ENCODE results near the gene BBS1.

BBS1 gene

DNA sequence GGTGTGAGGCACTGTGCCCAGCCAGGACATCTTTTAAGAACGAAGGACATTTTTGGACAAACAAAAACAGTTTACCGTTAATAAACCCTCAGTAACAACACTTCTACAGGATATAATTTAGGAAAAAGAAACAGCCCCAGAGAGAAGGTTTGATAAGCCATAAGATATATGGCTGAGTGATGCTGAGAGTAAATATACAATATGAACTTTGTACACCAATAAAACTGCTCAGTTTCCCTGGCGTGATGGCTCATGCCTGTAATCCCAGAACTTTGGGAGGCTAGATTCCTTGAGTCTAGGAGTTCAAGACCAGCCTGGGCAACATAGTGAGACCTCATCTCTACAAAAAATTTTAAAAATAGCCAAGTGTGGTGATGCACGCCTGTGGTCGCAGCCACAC is 11.9 kb upstream of the BBS1 start:
- H3K27ac ChIP-seq = no peak overlapping the region
- no peak for TF ChIP-seq ZFX (IDR thresholded peaks at IDR 0.05)

DNA sequence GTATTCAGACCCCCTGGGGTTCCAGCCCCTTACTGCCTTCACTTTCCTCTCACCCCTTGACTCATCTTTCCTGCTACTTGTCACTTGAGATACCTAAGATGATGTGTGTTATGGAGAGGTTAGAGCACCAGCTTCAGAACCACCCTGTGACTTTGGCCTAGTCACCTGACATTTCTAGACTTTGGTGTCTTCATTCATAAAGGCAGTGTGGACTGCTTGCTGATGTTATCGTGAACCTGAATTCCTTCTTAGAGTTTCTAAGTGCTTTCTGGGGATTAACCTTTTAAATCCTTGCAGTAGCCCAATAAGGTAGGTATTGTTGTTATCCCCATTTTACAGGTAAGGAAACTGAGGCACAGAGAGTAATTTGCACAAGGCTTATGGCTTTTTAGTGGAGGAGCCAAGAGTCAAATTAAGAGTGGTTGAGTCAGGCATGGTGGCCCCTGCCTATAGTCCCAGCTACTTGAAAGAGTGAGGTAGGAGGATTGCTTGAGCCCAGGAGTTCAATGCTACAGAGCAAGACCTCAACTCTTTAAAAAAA is 5.1 kb upstream of the BBS1 start:
- H3K27ac ChIP-seq = no peak overlapping the region
- TF ChIP-seq, protein P1, sequence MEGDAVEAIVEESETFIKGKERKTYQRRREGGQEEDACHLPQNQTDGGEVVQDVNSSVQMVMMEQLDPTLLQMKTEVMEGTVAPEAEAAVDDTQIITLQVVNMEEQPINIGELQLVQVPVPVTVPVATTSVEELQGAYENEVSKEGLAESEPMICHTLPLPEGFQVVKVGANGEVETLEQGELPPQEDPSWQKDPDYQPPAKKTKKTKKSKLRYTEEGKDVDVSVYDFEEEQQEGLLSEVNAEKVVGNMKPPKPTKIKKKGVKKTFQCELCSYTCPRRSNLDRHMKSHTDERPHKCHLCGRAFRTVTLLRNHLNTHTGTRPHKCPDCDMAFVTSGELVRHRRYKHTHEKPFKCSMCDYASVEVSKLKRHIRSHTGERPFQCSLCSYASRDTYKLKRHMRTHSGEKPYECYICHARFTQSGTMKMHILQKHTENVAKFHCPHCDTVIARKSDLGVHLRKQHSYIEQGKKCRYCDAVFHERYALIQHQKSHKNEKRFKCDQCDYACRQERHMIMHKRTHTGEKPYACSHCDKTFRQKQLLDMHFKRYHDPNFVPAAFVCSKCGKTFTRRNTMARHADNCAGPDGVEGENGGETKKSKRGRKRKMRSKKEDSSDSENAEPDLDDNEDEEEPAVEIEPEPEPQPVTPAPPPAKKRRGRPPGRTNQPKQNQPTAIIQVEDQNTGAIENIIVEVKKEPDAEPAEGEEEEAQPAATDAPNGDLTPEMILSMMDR (conservative IDR thresholded peaks at IDR 0.05) = no peak
- TF ChIP-seq ZFX (IDR thresholded peaks at IDR 0.05) = no peak

DNA sequence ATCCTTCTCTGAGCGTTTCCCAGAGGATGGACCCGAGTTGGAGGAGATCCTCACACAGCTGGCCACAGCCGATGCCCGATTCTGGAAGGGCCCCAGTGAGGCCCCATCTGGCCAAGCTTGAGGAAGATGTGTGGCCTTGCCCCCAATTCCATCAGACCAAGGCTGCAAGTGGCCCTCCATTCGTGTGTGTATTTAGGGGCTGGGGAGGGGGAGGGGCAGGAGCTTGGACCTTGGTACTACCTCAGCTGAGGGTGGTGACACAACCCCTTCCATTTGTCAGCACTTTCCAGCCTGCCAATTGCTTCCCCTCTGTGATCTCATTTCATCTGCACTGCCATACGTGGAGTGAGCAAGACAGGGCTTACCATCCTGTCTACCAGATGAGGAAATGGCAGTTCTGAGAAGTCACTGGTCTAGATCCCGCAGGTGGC is 1.3 kb upstream of the BBS1 start:
- TF ChIP-seq, protein P1 (conservative IDR thresholded peaks at IDR 0.05) = no peak
- TF ChIP-seq ZFX (IDR thresholded peaks at IDR 0.05) = no peak
- no peak overlapping the region for H3K27ac ChIP-seq

DNA sequence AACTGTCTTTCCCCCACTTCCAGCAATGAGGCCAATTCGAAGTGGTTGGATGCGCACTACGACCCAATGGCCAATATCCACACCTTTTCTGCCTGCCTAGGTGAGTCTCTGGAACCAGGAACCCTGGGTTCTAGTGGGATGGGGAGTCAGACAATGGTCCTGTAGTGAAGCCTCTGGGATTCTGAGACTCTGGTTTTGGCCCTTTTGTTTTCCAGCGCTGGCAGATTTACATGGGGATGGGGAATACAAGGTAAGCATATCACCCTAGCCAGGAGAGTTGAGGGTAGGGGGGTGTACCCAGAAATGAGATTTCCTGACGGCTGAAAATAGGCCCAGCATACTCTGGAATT is 530 bp downstream of the BBS1 start:
- peak overlapping the region; percentile 66 for H3K27ac ChIP-seq
- no peak for TF ChIP-seq ZFX (IDR thresholded peaks at IDR 0.05)
- TF ChIP-seq, protein P1 (conservative IDR thresholded peaks at IDR 0.05) = no peak

DNA sequence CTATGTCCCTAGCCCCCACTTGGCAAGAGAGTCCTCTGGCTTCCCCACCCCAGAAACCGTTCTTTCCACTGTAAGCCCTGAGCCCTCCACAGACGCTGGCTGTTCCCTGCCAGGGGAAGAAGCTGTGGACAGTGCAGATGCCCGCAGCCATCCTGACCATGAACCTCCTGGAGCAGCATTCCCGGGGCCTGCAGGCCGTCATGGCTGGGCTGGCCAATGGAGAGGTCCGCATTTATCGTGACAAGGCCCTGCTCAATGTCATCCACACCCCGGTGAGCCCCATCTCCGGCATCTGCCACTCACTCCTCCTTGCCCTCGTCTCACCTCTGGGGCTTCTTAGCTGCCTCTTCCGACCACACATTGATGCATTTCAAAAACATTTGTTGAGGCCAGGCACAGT is 13.2 kb downstream of the BBS1 start:
- H3K27ac ChIP-seq = no peak overlapping the region

DNA sequence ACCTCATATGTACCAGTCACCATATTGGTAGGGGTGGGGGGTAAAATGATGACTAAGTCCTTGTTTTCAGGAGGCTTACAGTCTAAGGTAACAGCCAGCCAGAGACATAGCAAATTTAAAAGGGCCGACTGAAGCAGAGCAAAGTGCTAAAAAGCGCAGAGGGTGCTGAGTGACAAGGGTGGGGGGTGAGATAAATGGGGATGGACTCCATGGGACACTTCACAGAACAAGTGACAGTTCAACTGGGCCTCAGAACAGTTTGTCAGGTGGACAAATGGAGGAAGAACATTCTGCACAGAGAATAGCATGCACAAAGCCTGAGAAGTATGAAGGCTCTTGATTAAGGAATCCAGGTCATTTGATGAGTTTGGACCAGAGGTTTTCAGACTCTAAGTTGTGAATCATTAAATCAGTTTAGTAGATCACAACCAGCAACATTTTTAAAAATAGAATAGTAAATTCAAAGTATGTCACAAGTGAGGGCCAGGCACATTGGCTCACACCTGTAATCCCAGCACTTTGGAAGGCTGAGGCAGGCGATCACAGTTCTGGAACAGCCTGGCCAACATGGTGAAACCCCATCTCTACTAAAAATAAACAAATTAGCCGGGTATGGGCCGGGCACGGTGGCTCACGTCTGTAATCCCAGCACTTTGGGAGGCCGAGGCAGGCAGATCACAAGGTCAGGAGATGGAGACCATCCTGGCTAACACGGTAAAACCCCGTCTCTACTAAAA is 14.0 kb downstream of the BBS1 start:
- H3K27ac ChIP-seq = no peak overlapping the region
- TF ChIP-seq ZFX (IDR thresholded peaks at IDR 0.05) = no peak
- TF ChIP-seq, protein P1 (conservative IDR thresholded peaks at IDR 0.05) = no peak

More for the DNA sequence above, 13.2 kb downstream of the BBS1 start:
- no peak for TF ChIP-seq ZFX (IDR thresholded peaks at IDR 0.05)
- TF ChIP-seq, protein P1 (conservative IDR thresholded peaks at IDR 0.05) = no peak

DNA sequence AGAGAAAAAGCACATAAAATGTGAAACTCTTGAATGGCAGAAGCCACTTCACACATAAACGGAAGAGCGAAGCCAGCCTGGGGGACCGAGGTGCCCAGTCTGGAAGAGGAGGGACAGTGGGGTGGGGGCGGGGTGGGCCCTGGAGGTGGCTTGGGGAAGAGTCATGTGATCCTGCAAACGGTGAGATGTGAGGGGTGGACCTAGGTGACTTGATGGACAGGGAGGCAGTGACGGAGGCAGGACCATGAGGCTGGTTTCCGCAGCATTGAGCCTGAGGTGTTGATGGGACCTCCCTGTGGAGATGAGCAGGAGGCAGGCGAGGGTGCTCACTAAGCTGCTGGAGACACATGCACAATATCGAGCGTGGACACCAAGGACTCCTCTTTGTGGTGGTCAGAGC is 18.6 kb downstream of the BBS1 start:
- no peak overlapping the region for H3K27ac ChIP-seq
- TF ChIP-seq, protein P1 (conservative IDR thresholded peaks at IDR 0.05) = no peak
- TF ChIP-seq ZFX (IDR thresholded peaks at IDR 0.05) = no peak

DNA sequence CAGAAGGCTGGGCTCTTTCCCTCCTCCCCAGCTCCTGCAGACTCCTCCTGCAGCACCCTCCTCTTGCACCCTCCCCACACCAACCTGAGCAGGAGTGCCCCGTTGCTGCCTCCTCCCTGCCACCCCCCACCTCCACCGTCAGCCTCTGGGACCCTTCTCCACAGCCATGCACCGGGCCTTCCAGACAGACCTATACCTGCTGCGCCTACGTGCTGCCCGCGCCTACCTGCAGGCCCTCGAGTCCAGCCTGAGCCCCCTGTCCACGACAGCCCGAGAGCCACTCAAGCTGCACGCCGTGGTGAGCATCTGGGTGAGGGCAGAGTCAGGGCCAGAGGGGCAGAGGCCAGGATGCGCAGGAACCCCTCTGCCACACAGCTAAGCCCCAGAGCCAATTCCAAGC is 19.2 kb downstream of the BBS1 start:
- no peak overlapping the region for H3K27ac ChIP-seq
- TF ChIP-seq, protein P1 (conservative IDR thresholded peaks at IDR 0.05) = no peak
- no peak for TF ChIP-seq ZFX (IDR thresholded peaks at IDR 0.05)

All from C4-2B (cell line).